ENCODE results near the gene PARP1.

Gene PARP1

DNA sequence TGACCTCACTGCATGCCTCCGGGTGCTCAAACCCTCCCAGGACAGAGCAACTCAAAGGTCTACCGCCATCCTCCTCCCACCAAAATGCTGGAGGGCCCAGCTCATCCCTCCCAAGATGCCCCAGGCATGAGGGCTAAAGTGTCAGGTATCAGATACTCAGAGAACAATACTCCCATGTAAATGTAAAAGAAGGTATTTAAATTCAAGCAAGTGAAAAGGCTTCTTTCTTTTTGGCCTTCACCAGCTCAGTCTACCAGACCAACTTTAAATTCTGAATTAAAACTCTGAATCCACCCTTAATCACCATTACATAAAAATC lies 3.0 kb downstream of the PARP1 start:
- no peak for DNase-seq

DNA sequence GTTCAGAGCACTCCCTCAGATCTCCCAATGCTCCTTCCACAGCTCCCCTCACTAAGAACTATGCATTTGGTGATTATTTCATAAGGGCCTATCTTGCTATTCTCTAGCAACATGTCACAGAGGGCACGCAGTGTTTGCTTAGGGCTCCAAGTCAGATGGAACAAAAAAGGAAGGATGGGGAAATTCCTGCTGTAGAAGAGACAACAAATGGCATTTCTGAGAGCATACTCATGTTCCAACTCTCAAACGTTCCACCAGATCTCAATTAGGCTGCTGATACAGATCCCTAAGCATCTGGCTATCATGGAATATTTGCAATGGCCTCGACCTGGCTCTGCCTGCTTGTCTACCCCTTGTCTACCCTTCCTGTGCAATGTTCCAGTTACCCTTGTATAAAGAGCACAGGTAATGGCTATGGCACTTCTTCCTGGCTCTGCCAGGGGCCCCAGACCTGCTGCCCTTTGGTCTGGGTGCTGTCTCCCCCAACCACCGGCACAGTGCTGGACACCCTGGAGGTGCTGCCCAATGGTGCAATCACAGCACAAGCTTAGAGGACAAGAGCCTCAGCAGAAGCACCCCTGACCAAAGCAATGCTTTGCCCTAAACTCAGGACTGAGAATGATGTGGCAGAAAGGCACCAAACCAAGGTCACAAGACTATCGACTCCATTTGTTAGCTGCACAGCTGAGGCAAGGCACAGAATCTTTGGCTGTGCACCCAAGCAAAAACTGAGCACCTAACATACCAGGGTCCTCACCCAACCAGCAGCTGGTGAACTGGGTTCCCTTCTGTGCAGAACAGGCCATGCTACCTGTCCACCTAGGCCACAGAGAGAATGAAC lies 3.6 kb downstream of the PARP1 start:
- no peak for DNase-seq

DNA sequence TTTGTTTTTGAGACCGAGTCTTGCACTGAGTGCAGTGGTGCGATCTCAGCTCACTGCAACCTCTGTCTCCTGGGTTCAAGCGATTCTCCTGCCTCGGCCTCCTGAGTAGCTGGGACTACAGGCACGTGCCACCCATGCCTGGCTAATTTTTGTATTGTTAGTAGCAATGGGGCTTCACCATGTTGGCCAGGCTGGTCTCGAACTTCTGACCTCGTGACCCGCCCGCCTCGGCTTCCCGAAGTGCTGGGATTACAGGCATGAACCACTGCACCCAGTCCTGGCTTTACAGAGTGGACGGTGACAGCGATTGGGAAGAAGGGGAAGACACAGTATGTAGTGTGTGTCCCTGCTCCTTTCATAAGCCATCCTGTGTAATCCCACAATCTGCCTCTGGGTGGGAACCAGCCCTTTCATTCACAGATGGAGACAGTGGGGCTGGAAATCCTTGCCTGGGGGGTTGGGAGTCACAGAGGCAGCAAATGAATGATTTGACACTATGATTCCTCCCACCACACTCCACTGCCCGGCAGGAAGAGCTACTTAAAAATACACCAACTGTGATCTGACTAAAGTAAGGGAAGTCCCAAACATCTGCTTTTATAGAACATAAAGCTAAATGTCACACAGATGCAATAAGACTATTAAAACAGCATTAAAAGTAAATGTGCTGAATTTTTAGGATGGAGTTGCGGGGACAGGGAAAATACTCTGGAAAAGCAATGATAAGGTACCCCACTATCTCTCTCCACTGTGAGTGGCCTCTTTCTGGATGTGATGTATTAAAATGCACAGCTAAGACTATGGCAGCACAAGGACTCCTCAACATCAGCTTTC lies 4.5 kb downstream of the PARP1 start:
- peak; percentile 42 for DNase-seq

DNA sequence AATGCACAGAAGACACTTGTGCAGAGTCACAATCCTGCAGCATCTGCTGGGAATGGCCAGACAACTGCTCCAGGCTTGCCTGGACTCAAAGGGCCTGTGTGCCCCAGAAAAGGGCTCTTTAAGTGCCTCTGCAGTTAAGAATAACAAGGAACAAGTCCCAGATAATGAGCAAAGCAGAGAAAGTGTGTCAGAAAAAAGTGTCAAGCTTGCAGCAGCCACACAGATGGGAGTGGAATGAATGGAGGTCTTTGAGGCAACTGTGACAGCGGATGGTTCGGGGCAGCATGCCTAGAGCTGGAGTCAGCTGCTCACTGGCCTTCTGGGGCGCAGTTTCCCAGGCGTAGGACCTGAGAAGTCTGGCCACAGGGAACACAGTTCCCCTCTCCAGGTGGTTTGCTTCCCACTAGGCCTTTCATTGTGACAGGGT lies 5.1 kb downstream of the PARP1 start:
- peak; percentile 23 for DNase-seq

DNA sequence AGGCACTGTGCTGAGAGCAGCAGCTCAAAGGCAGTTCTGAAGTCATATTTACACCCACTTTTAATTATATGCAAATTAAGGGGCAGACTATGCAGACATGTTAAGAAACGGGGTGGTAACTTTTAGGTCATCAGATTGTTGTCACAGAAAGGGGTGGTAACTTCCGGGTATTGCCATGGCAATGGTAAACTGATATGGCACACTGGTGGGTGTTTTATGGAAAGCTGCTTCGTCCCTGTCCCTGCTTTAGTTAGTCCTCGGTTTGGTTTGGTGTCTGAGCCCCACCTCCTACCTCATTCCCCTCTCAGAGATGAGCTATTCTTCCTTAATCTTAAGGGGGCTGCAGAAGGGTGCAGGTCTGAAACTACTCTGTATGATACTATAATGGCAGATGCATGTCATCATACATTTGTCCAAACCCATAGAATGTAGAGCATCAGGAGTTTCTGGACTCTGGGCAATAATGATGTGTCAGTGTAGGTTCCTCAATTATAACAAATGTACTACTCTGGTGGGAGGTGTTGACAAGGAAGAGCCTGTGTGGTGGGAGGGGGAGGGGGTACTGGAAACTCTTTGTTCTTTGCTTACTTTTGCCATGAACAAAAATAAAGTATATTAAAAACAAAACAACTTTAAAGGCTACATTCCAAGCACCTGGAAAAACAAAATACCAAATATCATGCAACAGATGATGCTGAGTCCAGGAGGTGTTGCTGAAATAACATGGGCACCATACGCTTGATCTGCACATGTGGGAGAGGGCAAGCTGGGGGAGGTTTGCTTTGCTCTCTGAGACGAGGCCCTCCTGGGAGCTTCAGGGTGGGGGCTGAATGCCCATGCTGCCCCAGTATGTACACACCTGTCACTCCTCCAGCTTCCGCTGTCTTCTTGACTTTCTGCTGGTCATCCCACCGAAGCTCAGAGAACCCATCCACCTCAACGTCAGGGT lies 6.3 kb downstream of the PARP1 start:
- DNase-seq = no peak

DNA sequence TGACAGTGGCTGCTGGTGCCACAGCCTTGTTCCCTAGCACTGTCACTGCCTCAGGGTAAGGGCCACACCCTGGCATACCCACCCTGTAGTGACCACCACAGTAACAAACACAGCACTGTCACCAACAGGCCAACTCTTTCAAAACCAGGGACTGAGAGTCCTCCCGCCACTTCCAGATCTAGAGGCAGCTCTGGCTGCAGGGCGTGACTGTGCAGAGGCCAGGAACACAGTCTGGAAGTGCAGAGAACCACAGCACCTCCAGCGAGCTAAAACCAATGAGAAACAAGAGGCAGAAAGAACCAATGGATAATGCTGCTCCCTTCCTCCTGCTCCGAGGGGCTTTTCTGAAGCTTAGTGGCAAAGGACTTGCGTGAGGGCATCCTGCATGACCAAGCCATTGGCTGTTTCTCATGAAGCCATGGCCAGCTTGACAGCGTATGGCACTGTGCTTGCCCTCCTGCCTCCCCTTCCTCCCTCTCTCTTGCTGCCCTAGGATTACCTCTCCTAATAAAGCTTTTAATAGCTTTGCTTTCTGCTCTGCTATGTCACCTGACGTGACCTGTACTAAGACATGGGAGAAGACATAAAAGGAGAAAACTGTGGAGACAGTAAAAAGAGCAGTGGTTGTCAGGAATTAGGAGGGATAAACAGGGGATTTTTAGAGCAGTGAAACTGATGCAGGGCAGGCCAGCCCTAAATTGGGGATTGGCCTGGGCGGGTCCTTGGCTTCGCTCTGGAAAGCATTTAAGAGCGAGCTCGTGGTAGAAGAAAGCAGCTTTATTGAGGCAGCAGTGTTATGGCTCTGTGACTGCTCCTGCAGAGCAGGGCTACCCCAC lies 7.2 kb downstream of the PARP1 start:
- DNase-seq = no peak

DNA sequence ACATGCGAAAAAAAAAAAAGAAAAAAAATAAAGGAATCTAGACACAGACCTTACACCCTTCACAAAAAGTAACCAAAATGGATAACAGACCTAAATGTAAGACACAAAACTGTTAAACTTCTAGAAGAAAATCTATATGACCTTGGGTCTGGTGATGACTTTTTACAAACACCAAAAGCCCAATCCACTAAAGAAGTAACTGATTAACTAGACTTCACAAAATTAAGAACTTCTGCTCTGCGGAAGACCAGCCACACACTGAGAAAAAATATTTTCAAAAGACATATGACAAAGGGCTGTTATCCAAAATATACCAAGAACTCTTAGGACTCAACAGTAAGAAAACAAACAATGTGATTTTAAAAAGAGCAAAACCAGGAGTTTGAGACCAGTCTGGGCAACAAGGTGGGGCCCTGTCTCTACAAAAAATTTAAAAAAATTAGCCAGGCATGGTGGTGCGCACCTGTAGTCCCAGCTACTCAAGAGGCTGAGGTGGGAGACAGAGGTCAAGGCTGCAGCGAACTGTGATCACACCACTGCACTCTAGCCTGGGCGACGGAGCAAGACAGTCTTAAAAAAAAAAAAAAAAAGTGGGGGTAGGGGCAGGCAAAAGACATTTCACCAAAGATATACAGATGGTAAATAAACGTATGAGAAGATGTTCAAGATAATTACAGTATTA lies 9.8 kb downstream of the PARP1 start:
- no peak for DNase-seq

DNA sequence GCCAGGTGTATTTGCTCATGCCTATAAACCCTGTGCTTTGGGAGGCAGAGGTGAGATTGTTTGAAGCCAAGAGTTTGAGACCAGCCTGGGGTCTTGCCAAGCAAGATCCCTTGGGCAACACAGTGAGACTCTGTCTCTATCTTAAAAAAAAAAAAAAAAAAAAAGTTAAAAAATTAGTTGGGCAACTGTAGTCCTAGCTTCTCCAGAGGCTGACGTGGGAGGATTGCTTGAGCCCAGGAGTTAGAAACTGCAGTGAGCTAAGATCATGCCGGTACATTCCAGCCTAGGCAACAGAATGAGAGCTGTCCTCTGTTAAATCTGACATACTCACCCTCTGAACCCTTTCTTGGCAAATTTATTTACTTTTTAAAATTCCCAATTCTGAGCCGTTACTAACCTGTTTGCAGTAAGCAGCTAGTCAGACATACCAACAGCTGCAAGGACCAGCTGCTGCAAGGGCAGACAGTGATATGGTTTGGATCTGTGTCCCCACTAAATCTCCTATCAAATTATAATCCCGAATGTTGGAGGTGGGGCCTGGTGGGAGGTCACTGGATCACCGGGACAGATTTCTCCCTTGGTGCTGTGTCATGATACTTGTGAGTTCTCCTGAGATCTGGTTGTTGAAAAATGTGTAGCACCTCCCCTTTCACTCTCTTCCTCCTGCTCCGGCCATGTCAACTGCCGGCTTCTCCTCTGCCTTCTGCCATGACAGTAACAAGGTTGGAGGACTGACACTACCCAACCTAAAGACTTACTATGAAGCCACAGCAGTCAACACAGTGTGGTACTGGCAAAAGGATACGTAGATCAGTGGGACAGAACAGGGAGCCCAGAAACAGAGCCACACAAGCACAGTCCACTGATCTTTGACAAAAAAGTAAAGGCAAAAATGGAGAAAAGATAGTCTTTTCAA lies 10.6 kb downstream of the PARP1 start:
- no peak for DNase-seq

DNA sequence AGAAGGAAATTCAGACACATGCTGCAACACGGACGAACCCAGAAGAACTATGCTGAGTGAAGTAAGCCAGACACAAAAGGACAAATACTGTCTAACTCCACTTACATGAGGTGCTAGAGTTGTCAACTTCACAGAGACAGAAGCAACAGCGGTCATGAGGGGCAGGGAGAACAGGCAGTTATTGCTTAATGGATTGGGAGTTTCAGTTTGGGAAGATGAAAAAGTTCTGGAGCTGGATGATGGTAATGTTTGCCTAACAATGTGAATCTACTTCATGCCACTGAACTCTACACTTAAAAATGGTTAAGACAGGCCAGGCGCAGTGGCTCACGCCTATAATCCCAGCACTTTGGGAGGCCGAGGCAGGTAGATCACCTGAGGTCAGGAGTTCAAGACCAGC lies 12.1 kb downstream of the PARP1 start:
- DNase-seq = no peak

DNA sequence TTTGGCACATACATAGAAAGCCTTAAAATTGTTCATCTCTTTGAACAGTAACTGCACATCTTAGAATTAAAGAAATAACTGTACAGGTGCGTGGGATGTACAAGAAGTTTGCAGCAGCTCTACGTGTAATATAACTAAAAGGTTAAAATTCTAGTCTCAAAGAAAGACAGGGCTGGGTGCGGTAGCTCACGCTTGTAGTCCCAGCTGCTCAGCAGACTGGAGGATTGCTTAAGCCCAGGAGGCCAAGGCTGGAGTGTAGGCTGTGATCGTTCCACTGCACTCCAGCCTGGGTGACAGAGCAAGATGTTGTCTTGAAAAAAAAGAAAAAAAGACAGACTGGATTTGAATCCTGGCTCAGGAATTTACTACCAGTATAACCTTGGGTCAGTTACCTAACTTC lies 13.4 kb downstream of the PARP1 start:
- no peak for DNase-seq

DNA sequence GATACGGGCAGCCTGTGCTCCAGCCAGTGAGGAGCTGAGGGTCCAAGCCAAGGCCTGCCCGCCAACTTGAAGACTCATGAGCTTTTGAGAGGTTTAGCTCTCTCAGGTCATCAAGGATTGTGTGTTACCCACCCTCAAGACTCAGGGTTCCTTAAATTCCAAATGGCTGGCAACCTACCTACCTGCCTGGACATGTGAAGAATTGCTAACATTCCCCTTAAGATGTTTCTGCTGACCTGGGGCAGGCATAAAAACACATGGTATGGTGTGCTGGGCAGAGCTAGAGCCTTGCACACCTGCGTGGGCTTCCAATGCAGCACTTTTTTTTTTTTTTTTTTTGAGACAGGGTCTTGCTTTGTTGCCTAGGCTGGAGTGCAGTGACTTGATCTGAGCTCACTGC lies 17.2 kb downstream of the PARP1 start:
- no peak for DNase-seq

DNA sequence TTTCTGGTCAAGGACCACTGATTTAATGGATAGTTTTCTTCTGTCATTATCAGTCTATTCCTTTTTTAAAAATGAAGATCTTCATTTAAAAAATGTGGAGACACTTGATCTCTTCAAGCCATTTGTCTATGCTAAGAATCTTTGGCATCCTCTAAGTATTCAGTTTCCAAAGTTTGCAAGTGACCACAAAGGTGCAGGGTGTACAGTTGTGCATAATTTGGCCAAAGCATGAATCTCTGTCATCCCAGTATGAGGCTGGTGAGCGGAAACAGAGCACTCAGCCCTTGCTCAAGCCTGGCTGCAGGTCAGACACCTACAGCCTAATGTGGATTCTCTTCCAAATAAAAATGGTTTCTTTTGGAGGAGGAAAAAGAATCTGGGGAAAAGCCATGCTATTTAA lies 19.8 kb downstream of the PARP1 start:
- no peak for DNase-seq

DNA sequence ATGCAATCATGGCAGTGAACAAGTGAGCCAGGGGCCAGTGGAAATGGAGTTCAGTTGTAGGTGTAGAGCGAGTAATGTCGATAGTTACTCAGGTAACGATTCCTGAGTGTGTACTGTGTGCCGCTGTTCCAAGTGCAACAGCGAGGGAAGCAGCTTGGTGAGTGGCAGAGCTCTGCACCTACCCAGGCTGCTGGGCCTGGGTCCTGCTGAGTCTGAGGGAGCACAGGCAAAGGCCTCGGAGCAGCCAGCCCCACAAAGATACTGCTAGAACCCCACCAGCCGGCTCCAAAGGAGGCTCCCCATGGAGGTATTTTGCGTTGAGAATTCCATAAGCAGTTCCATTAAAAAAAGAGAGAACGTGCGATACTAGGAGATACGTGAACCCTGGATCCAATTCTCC lies 23.2 kb downstream of the PARP1 start:
- DNase-seq = no peak

DNA sequence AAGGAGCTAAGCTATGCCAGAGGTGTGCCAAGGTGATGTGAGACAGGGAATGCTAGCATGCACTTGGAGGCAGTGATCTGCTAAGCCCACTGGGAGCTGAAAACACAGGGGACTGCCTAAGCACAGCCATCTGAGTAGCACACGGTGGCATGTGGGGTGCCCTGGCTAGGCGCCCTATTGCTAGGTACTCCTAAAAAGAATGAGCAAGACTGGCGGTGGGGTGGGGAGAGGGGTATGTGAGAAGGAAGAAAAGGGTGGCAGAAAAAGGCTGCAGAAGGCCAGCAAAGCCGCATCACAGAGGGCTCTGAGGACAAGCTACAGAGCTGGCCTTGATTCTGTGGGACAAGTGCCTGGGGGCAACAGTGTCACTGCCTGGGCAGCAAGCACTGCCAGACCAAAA lies 23.9 kb downstream of the PARP1 start:
- no peak for DNase-seq

DNA sequence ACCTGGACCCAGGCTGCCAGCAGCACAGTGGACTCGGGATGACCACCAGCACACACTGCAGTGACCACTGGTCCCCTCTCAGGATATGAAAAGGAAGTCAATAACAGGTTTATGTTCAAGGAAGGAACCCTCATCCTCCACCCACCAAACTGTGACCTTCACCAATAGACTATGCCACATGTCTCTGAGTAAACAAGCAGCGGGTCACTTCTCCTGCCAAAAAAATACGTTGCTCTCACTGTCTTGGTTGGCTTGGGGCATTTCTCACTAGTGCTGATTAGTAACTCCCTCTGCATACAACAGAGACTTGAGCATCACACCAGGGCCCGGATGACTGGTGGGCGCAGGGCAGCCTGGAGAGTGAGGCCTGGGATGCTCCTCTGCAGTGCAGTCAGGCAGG lies 25.9 kb downstream of the PARP1 start:
- no peak for DNase-seq

DNA sequence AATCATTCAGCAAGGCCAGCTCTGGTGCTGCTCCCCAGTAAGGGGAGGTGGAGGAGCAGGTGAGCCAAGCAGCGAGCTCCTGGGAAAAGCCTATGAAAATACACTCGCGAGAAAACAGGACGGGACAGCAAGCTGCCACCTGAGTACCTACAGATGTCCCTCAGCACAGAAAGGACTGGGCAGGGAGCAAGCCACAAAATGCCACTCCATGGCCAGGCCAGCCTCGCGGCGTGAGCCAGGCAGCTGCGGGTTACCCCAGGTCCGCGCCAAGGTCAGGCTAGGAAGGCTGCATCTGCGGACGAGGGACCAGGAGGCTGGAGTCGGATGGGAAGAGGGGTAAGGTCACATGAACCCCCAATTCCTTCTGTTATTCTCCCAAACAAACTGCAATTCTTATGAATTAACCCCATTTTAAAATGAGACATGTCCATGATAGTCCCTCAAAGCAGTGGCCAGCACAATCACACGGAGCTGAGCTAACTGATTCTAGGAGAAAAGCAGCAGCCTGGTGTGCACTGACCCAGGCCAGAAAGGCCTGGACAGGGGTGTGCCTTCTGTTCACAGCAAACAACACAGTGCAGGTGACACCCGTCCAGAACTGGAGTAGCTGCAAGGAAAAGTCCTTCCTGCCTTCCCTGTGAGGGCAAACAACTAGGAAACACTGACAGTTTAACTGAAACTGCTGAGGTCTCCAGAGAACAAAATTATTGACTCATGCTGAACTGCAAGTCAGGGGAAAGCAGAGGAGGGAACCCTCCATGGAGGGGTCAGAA lies 26.5 kb downstream of the PARP1 start:
- DNase-seq = no peak

DNA sequence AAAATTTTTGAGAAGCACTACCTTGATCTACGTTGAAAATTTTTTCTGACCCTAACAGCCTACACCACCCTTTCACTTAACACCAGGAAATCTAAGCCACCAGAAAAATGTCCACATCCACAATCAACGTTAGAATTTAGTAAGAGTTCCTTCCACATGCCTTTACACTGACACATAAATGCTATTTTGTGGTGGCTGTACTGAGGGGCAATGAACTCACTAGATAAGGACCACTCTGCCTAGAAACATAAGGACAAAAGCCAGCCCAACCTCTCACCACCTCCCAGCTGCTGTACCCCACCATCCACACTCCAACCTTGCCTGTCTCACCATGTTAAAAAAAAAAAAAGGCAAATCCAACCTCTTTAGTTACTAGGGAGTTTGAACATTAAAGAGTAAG lies 29.8 kb downstream of the PARP1 start:
- no peak for DNase-seq

DNA sequence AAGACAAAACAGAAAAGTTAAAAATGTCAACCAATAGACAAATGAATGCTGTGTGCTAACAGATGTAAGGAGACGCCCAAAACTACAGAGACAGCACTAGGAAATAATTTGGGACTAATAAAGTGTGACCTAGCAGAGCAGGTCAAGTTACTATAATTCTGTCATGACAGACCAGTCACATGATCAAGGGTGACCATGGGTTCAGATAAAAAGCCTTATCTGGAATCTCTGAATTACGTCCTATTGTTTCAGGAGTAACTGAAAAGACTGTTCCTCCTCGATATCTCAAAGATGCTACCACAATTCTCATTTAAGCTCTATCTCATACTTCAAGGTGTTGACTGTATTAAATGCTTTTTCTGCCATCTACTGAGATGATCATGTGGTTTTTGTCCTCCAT lies 31.6 kb downstream of the PARP1 start:
- no peak for DNase-seq

DNA sequence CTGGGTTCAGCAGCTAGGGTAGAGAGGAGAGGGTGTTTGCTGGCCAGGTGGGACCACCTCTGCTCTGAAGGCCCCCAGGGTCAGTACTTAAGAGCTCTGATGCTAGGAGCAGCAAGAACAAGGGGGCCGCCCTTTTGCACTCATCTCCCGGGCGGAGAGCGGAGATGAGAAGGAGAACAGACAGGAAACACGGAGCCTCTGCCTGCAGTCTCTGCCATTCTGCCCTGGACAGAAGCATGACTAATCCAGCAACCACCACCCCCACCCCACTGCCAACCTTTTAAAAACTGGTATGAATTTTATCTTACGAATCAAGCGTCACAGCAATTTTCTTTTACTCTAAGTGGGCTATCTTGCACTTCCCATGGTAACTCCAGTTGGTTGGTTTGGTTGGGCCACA lies 34.5 kb downstream of the PARP1 start:
- no peak for DNase-seq

DNA sequence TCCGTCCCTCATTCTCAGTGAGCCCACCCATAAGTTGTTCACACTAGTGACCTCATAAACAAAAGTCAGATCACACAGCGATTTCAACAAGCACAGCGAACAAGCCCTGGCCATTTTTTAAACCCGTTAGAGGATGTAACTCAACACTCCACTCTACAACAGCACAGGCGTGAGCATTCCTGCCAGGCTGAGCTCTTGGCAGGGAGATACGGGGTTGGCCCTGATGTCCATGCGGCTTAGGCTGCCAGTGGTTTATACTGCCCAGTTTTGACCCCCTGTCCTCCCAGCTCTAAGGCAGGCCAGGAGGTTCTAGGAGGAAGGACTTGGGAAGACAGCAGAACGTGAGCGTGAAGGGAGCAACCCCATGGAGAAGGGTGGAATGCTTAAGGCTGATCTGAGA lies 35.0 kb downstream of the PARP1 start:
- no peak for DNase-seq

All from retina (tissue), 1 donor.